HepG2 (cell line): ENCODE data around the gene TMEM8B. TPM values are rescaled to one million over a fixed set of nuclear protein-coding genes. Genes with fewer than 3 reads are reported as not detected.

Source experiments
- AFF4 ChIP-seq: sonication (generic); formaldehyde crosslinking; IDR thresholded peaks from 2 replicates; pipeline ENCODE4 v1.4.0; 2020; ENCODE audit warnings: missing genetic modification reagents
- BCL3 ChIP-seq: sonication (generic); formaldehyde crosslinking; IDR thresholded peaks from 2 replicates; pipeline ENCODE4 v1.5.1; 2020; ENCODE audit warnings: mild to moderate bottlenecking, missing genetic modification reagents, moderate library complexity
- DRAP1 ChIP-seq: IDR thresholded peaks from 2 replicates; pipeline ENCODE4 v1.6.1; 2016; ENCODE audit warnings: missing genetic modification reagents, missing compliant biosample characterization
- HMGXB4 ChIP-seq, 2 experiments: sonication (generic) in 1 of 2; formaldehyde crosslinking in 1 of 2; IDR thresholded peaks; 2 replicates each; pipeline versions ENCODE4 v1.4.0 to v1.6.1; 2018 to 2020; ENCODE audit warnings: missing genetic modification reagents in 2 of 2, borderline replicate concordance in 1 of 2, low read depth in 1 of 2, mild to moderate bottlenecking in 1 of 2, missing biosample characterization in 1 of 2
- KDM2A ChIP-seq: sonication (generic); formaldehyde crosslinking; IDR thresholded peaks from 2 replicates; pipeline ENCODE4 v1.4.0; 2020; ENCODE audit warnings: low read depth, missing genetic modification reagents, borderline replicate concordance
- KMT2A ChIP-seq: sonication (generic); formaldehyde crosslinking; IDR thresholded peaks from 2 replicates; pipeline ENCODE4 v1.4.0; 2020; ENCODE audit warnings: missing genetic modification reagents
- MIXL1 ChIP-seq: IDR thresholded peaks from 2 replicates; pipeline ENCODE4 v1.6.1; 2016
- MYC ChIP-seq: sonication (generic); formaldehyde crosslinking; IDR thresholded peaks from 2 replicates; pipeline ENCODE4 v1.9.0; 2021; ENCODE audit warnings: missing genetic modification reagents, borderline replicate concordance
- NR2F6 ChIP-seq, 2 experiments: IDR thresholded peaks; 2 replicates each; pipeline ENCODE4 v1.6.1; 2016; ENCODE audit warnings: antibody characterized with exemption in 1 of 2, mild to moderate bottlenecking in 1 of 2
- PLRG1 ChIP-seq: fragments of 450-650 bp; conservative IDR thresholded peaks from 2 replicates; pipeline ENCODE4 v1.6.1; 2016
- PLSCR1 ChIP-seq: sonication (generic); formaldehyde crosslinking; IDR thresholded peaks from 2 replicates; pipeline ENCODE4 v1.5.0; 2020; ENCODE audit warnings: missing genetic modification reagents, mild to moderate bottlenecking, borderline replicate concordance
- POLR2AphosphoS5 ChIP-seq: IDR thresholded peaks from 2 replicates; pipeline ENCODE4 v1.6.1; 2012; ENCODE audit warnings: low read depth, low read length
- RFX5 ChIP-seq: IDR thresholded peaks from 2 replicates; pipeline ENCODE4 v1.6.1; 2011; ENCODE audit warnings: low read depth, low read length, improper control_type of control experiment
- SALL2 ChIP-seq: sonication (generic); formaldehyde crosslinking; IDR thresholded peaks from 2 replicates; pipeline ENCODE4 v1.8.1; 2023; ENCODE audit warnings: mild to moderate bottlenecking, missing genetic modification reagents, inconsistent platforms
- SAP130 ChIP-seq: IDR thresholded peaks from 2 replicates; pipeline ENCODE4 v1.6.1; 2016; ENCODE audit warnings: low read depth
- SUZ12 ChIP-seq: fragments of 150-350 bp; IDR thresholded peaks from 2 replicates; pipeline ENCODE4 v1.6.1; 2014; ENCODE audit warnings: low read depth, low read length
- TAF15 ChIP-seq: fragments of 200-400 bp; formaldehyde crosslinking; IDR thresholded peaks from one replicate; pipeline ENCODE4 v1.6.1; 2018; ENCODE audit warnings: mild to moderate bottlenecking, low read depth, low read length; ENCODE audit not compliant: poor library complexity, severe bottlenecking
- TOPORS ChIP-seq: sonication (generic); formaldehyde crosslinking; IDR thresholded peaks from 2 replicates; pipeline ENCODE4 v1.8.0; 2023; ENCODE audit warnings: mild to moderate bottlenecking, missing genetic modification reagents
- ZKSCAN8 ChIP-seq: IDR thresholded peaks from 2 replicates; pipeline ENCODE4 v1.6.1; 2016; ENCODE audit warnings: borderline replicate concordance, missing genetic modification reagents, missing compliant biosample characterization
- ZNF564 ChIP-seq: sonication (generic); formaldehyde crosslinking; IDR thresholded peaks from 2 replicates; pipeline ENCODE4 v1.8.1; 2023; ENCODE audit warnings: mild to moderate bottlenecking, missing genetic modification reagents
- ZNF788 ChIP-seq: sonication (generic); formaldehyde crosslinking; IDR thresholded peaks from 2 replicates; pipeline ENCODE4 v1.5.0; 2020; ENCODE audit warnings: mild to moderate bottlenecking, missing genetic modification reagents, borderline replicate concordance
- ZSCAN25 ChIP-seq: sonication (generic); formaldehyde crosslinking; IDR thresholded peaks from 2 replicates; pipeline ENCODE4 v1.8.0; 2022; ENCODE audit warnings: mild to moderate bottlenecking, missing genetic modification reagents
- polyA plus RNA-seq, 8 experiments: library from polyadenylated mRNA; depleted of rRNA in 3 of 8; stranded (reverse) in 7 of 8; unstranded in 1 of 8; fragments of >200 nt; fragmentation: Illumina TruSeq in 4 of 8; extraction: Trizol in 4 of 8; gene quantifications; 2 replicates each; pipeline versions ENCODE4 v1.2.1 to v1.2.3, GENCODE V29; 2011 to 2016; ENCODE audit warnings: low read depth in 4 of 8, missing spikeins in 1 of 8, mixed read lengths in 1 of 8; ENCODE audit not compliant: insufficient read depth in 1 of 8
- total RNA-seq, 5 experiments: library from RNA; depleted of rRNA; stranded (reverse); fragments of >200 nt; fragmentation: Illumina TruSeq; extraction: Trizol; gene quantifications; 2 replicates each; pipeline ENCODE4 v1.2.3, GENCODE V29; 2016; ENCODE audit warnings: low read depth in 1 of 5

TMEM8B gene
- total and polyA plus RNA-seq, 2 of the 13 experiments (the other 11 are each of a cell fraction or from before 2014, with no cell fraction given), result 2.1 to 2.7 TPM

GRCh38 chr9:35826071-35826701 is 2.8 kb upstream of the TMEM8B start (continued):
- TF ChIP-seq SAP130 (CRISPR knock-in tag), result 0 out of 2 replicates have a peak, but pooled peaks have one; percentile 21
- TF ChIP-seq PLSCR1 (CRISPR knock-in tag), result no peak
- TF ChIP-seq HMGXB4 (CRISPR knock-in tag; IDR thresholded peaks at IDR 0.05; ENCODE audit: borderline replicate concordance in 1 of 2, low read depth in 1 of 2), result peak; percentile 25 to 46; a peak in 1 of 4 replicates
- TF ChIP-seq KDM2A (CRISPR knock-in tag), result 0 out of 2 replicates have a peak, but pooled peaks have one; percentile 20
- no peak for TF ChIP-seq TAF15
- no peak for TF ChIP-seq TOPORS
- no peak for TF ChIP-seq BCL3
- TF ChIP-seq KMT2A, result no peak
- peak; percentile 61; the same call in 1 of the 2 replicates for TF ChIP-seq MIXL1
- no peak for TF ChIP-seq ZSCAN25 (CRISPR knock-in tag)
- TF ChIP-seq SALL2 (CRISPR knock-in tag), result no peak
- no peak for TF ChIP-seq POLR2AphosphoS5
- no peak for TF ChIP-seq DRAP1 (CRISPR knock-in tag)
- no peak for TF ChIP-seq RFX5
- TF ChIP-seq MYC (CRISPR knock-in tag), result no peak
- no peak for TF ChIP-seq PLRG1
- no peak for TF ChIP-seq NR2F6 (IDR thresholded peaks at IDR 0.05)
- TF ChIP-seq NR2F6 (CRISPR knock-in tag; IDR thresholded peaks at IDR 0.05), result no peak
- peak; percentile 98 for TF ChIP-seq ZNF564 (CRISPR knock-in tag)
- no peak for TF ChIP-seq AFF4 (CRISPR knock-in tag)
- TF ChIP-seq ZNF788 (CRISPR knock-in tag), result no peak; the same call in 1 of the 2 replicates
- no peak for TF ChIP-seq ZKSCAN8 (CRISPR knock-in tag)
- TF ChIP-seq SUZ12, result no peak
